Ishikawa (cell line): ENCODE data around the gene CAMTA1.

Source experiments
- CEBPB ChIP-seq: IDR thresholded peaks from 2 replicates; pipeline ENCODE4 v1.6.1; 2012
- CREB1 ChIP-seq: IDR thresholded peaks from 2 replicates; pipeline ENCODE4 v1.6.1; 2012; ENCODE audit warnings: low read depth
- EP300 ChIP-seq: IDR thresholded peaks from 2 replicates; pipeline ENCODE4 v1.6.1; 2012; ENCODE audit warnings: borderline replicate concordance
- FOXM1 ChIP-seq: IDR thresholded peaks from 2 replicates; pipeline ENCODE4 v1.6.1; 2012; ENCODE audit warnings: low read depth, borderline replicate concordance
- NFIC ChIP-seq: IDR thresholded peaks from 2 replicates; pipeline ENCODE4 v1.6.1; 2012
- RAD21 ChIP-seq: IDR thresholded peaks from 2 replicates; pipeline ENCODE4 v1.6.1; 2012; ENCODE audit warnings: low read depth
- TAF1 ChIP-seq: IDR thresholded peaks from 2 replicates; pipeline ENCODE4 v1.6.1; 2012; ENCODE audit warnings: low read depth, mild to moderate bottlenecking
- TCF12 ChIP-seq: IDR thresholded peaks from 2 replicates; pipeline ENCODE4 v1.6.1; 2012; ENCODE audit warnings: low read depth
- TEAD4 ChIP-seq: IDR thresholded peaks from 2 replicates; pipeline ENCODE4 v1.6.1; 2012
- YY1 ChIP-seq: IDR thresholded peaks from 2 replicates; pipeline ENCODE4 v1.6.1; 2012; ENCODE audit warnings: low read depth
- ZBTB7A ChIP-seq: IDR thresholded peaks from 2 replicates; pipeline ENCODE4 v1.6.1; 2012; ENCODE audit warnings: low read depth
- TF ChIP-seq, protein P1 (sequence below): IDR thresholded peaks from 2 replicates; pipeline ENCODE4 v1.6.1; 2012
- TF ChIP-seq, protein P2 (sequence below): IDR thresholded peaks from 2 replicates; pipeline ENCODE4 v1.6.1; 2012; ENCODE audit warnings: low read depth, mild to moderate bottlenecking

DNA sequence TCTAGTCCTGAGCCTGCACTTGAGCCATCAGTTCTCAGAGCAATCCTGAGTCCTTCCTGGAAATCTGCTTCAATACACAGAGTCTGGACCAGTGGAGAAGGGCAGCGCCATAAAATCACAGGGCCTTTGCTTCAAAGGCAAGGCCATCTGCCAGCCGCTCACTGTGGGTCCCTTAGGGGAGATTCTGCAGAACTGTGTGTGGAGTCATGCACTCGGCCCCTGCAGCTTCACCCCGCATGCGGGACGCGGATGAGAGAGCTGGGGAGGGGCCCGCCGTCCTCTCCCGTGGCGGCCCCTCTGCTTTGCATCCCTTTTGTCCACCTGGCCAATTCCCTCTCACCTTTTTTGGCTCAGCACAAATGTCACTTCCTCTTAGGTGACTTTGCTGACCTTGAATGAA, 674.7 kb downstream of the CAMTA1 start:
- TF ChIP-seq CEBPB (no peak), EP300 (no peak), YY1 (no peak), RAD21 (no peak), ZBTB7A (no peak), NFIC (no peak), TCF12 (no peak), TAF1 (no peak), CREB1 (no peak), FOXM1 (no peak), TEAD4 (no peak)
- TF ChIP-seq, protein P1, sequence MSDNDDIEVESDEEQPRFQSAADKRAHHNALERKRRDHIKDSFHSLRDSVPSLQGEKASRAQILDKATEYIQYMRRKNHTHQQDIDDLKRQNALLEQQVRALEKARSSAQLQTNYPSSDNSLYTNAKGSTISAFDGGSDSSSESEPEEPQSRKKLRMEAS: no peak
- TF ChIP-seq, protein P2, sequence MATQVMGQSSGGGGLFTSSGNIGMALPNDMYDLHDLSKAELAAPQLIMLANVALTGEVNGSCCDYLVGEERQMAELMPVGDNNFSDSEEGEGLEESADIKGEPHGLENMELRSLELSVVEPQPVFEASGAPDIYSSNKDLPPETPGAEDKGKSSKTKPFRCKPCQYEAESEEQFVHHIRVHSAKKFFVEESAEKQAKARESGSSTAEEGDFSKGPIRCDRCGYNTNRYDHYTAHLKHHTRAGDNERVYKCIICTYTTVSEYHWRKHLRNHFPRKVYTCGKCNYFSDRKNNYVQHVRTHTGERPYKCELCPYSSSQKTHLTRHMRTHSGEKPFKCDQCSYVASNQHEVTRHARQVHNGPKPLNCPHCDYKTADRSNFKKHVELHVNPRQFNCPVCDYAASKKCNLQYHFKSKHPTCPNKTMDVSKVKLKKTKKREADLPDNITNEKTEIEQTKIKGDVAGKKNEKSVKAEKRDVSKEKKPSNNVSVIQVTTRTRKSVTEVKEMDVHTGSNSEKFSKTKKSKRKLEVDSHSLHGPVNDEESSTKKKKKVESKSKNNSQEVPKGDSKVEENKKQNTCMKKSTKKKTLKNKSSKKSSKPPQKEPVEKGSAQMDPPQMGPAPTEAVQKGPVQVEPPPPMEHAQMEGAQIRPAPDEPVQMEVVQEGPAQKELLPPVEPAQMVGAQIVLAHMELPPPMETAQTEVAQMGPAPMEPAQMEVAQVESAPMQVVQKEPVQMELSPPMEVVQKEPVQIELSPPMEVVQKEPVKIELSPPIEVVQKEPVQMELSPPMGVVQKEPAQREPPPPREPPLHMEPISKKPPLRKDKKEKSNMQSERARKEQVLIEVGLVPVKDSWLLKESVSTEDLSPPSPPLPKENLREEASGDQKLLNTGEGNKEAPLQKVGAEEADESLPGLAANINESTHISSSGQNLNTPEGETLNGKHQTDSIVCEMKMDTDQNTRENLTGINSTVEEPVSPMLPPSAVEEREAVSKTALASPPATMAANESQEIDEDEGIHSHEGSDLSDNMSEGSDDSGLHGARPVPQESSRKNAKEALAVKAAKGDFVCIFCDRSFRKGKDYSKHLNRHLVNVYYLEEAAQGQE: no peak
